Trophoblast cell (in vitro differentiated cells and primary cell): ENCODE results near the gene TMEM132D.

Source experiments
- DNase-seq, 2 donors: peaks; one replicate each; pipeline ENCODE4 v3.0.0-alpha.2; 2016
- H2AFZ ChIP-seq: 2 replicates; pipeline ENCODE4 v1.6.1; 2013; ENCODE audit warnings: low read length, moderate library complexity, mild to moderate bottlenecking; ENCODE audit not compliant: insufficient read depth, poor library complexity
- H2AK5ac ChIP-seq: 2 replicates; pipeline ENCODE4 v1.6.1; 2013; ENCODE audit warnings: mild to moderate bottlenecking, low read length
- H2BK120ac ChIP-seq: 2 replicates; pipeline ENCODE4 v1.6.1; 2013; ENCODE audit warnings: low read length, mild to moderate bottlenecking, moderate library complexity; ENCODE audit not compliant: insufficient read depth, poor library complexity
- H2BK12ac ChIP-seq: 2 replicates; pipeline ENCODE4 v1.6.1; 2013; ENCODE audit warnings: mild to moderate bottlenecking, low read length, moderate library complexity
- H2BK5ac ChIP-seq: 2 replicates; pipeline ENCODE4 v1.6.1; 2013; ENCODE audit warnings: low read length, low read depth, moderate library complexity, mild to moderate bottlenecking; ENCODE audit not compliant: poor library complexity
- H3K14ac ChIP-seq: 2 replicates; pipeline ENCODE4 v1.6.1; 2013; ENCODE audit warnings: mild to moderate bottlenecking, low read length
- H3K18ac ChIP-seq: 2 replicates; pipeline ENCODE4 v1.6.1; 2013; ENCODE audit warnings: mild to moderate bottlenecking, low read length
- H3K23ac ChIP-seq: 2 replicates; pipeline ENCODE4 v1.6.1; 2013; ENCODE audit warnings: low read length
- H3K27ac ChIP-seq: 2 replicates; pipeline ENCODE4 v1.5.1; 2013; ENCODE audit warnings: low read depth, mild to moderate bottlenecking, inconsistent platforms, low read length, moderate library complexity
- H3K27me3 ChIP-seq: 2 replicates; pipeline ENCODE4 v1.6.1; 2013; ENCODE audit warnings: inconsistent platforms, mild to moderate bottlenecking, low read length, moderate library complexity; ENCODE audit not compliant: insufficient read depth
- H3K36me3 ChIP-seq, 2 experiments: 1 replicate in 1 of 2; 2 replicates in 1 of 2; pipeline ENCODE4 v1.6.1; 2013; ENCODE audit warnings: low read length in 2 of 2, mild to moderate bottlenecking in 2 of 2, moderate library complexity in 1 of 2; ENCODE audit not compliant: insufficient read depth in 2 of 2, control insufficient read depth in 1 of 2
- H3K4ac ChIP-seq: 2 replicates; pipeline ENCODE4 v1.6.1; 2013; ENCODE audit warnings: low read depth, mild to moderate bottlenecking, low read length, moderate library complexity
- H3K4me1 ChIP-seq, 2 experiments: 1 replicate in 1 of 2; 2 replicates in 1 of 2; pipeline ENCODE4 v1.6.1; 2013; ENCODE audit warnings: low read length in 2 of 2, mild to moderate bottlenecking in 2 of 2, moderate library complexity in 1 of 2; ENCODE audit not compliant: insufficient read depth in 2 of 2, control insufficient read depth in 1 of 2
- H3K4me2 ChIP-seq: 2 replicates; pipeline ENCODE4 v1.6.1; 2013; ENCODE audit warnings: inconsistent platforms, mild to moderate bottlenecking, low read length, moderate library complexity
- H3K4me3 ChIP-seq: 2 replicates; pipeline ENCODE4 v1.5.1; 2013; ENCODE audit warnings: mild to moderate bottlenecking, low read depth, low read length, inconsistent platforms
- H3K79me1 ChIP-seq: one replicate; pipeline ENCODE4 v1.6.1; 2013; ENCODE audit warnings: low read length
- H3K79me2 ChIP-seq: 2 replicates; pipeline ENCODE4 v1.6.1; 2013; ENCODE audit warnings: low read length, mild to moderate bottlenecking; ENCODE audit not compliant: control insufficient read depth, insufficient read depth, poor library complexity
- H3K9ac ChIP-seq: 2 replicates; pipeline ENCODE4 v1.6.1; 2013; ENCODE audit warnings: mild to moderate bottlenecking, low read length
- H3K9me3 ChIP-seq: 2 replicates; pipeline ENCODE4 v1.6.1; 2013; ENCODE audit warnings: low read depth, mild to moderate bottlenecking, control low read depth, inconsistent platforms, low read length; ENCODE audit not compliant: insufficient read depth
- H4K12ac ChIP-seq: 2 replicates; pipeline ENCODE4 v1.6.1; 2013; ENCODE audit warnings: low read depth, mild to moderate bottlenecking, low read length, moderate library complexity
- H4K8ac ChIP-seq: 2 replicates; pipeline ENCODE4 v1.6.1; 2013; ENCODE audit warnings: low read depth, mild to moderate bottlenecking, low read length, moderate library complexity
- H4K91ac ChIP-seq: one replicate; pipeline ENCODE4 v1.6.1; 2013; ENCODE audit warnings: low read depth, mild to moderate bottlenecking, low read length, moderate library complexity
- WGBS: extraction: QIAGEN DNeasy Blood & Tissue Kit; methylation state at CpG from one replicate; pipeline ENCODE4 v1.1.7; 2013; ENCODE audit warnings: missing lambda C conversion rate; ENCODE audit not compliant: insufficient read length, insufficient coverage; ENCODE audit errors: extremely low coverage; 5-methylcytosine and 5-hydroxymethylcytosine counted together

The TMEM132D gene

GRCh38 chr12:129279771-129280170, 624.1 kb downstream of the TMEM132D start:
- H2BK120ac ChIP-seq: no peak overlapping the region
- DNase-seq: no peak
- no peaks in the 10 kb centered on the region for H3K4me1 ChIP-seq
- H2AK5ac ChIP-seq: no peak overlapping the region
- no peak overlapping the region for H3K4me2 ChIP-seq
- no peak overlapping the region for H3K9ac ChIP-seq
- no peak overlapping the region for H4K8ac ChIP-seq
- no peaks in the 10 kb centered on the region for H3K79me2 ChIP-seq
- H3K18ac ChIP-seq: no peak overlapping the region
- WGBS: no CpG with 5 or more reads among the region's 5 CpGs
- H3K14ac ChIP-seq: no peak overlapping the region
- H3K4me3 ChIP-seq: no peak overlapping the region
- no peak overlapping the region for H4K91ac ChIP-seq
- no peaks in the 10 kb centered on the region for H3K36me3 ChIP-seq
- H3K4ac ChIP-seq: no peak overlapping the region
- H3K27ac ChIP-seq: no peak overlapping the region
- no peaks in the 10 kb centered on the region for H3K9me3 ChIP-seq
- no peaks in the 10 kb centered on the region for H3K27me3 ChIP-seq
- H3K23ac ChIP-seq: no peak overlapping the region
- H4K12ac ChIP-seq: no peak overlapping the region
- no peak overlapping the region for H2AFZ ChIP-seq
- H2BK12ac ChIP-seq: no peak overlapping the region
- H2BK5ac ChIP-seq: no peak overlapping the region
- H3K79me1 ChIP-seq: no peaks in the 10 kb centered on the region

DNA sequence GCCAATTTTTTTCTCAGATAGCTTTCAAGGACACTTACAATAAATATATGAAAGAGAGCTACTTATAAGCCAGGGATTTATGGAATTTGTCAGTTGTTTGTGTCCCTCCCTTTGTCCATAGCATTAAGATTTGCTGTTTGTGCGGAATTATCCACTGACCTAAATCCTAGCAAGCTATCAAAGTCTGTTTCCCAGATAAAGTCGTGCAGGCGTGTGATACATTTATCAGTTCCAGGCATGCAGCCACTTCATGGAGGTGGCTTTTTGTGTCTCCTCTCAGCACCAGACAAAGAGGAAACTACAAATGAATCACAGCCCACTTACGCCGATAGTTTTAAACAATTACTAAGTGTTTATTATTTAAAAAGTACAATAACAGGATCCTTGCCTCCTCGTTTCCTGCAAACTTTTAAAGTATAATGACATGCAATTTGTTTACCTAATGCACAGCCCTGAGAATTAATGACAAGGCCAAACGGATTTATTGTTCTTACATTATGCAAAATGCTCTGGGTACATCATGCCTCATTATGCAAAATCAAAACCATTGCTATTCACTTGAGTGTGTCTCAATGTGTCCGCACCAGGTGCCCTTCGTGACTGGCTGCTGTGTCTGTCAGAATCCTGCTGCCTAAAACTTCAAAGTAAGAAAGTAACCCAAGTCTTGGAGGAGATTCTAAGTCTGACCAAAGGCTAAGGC, 627.3 kb downstream of the TMEM132D start:
- Histone ChIP-seq H3K23ac (no peak overlapping the region), H3K14ac (no peak overlapping the region), H3K36me3 (no peaks in the 10 kb centered on the region), H2AK5ac (no peak overlapping the region), H3K18ac (no peak overlapping the region), H3K4me2 (no peak overlapping the region), H2BK120ac (no peak overlapping the region), H4K91ac (no peak overlapping the region), H3K27me3 (no peaks in the 10 kb centered on the region), H4K8ac (no peak overlapping the region), H2AFZ (no peak overlapping the region), H3K27ac (no peak overlapping the region), H3K79me2 (no peaks in the 10 kb centered on the region), H3K9ac (no peak overlapping the region), H3K79me1 (no peaks in the 10 kb centered on the region), H2BK12ac (no peak overlapping the region), H3K9me3 (no peaks in the 10 kb centered on the region), H3K4me1 (no peaks in the 10 kb centered on the region), H4K12ac (no peak overlapping the region), H2BK5ac (no peak overlapping the region), H3K4me3 (no peak overlapping the region), H3K4ac (no peak overlapping the region)
- WGBS: no CpG with 5 or more reads among the region's 9 CpGs
- no peak for DNase-seq

DNA sequence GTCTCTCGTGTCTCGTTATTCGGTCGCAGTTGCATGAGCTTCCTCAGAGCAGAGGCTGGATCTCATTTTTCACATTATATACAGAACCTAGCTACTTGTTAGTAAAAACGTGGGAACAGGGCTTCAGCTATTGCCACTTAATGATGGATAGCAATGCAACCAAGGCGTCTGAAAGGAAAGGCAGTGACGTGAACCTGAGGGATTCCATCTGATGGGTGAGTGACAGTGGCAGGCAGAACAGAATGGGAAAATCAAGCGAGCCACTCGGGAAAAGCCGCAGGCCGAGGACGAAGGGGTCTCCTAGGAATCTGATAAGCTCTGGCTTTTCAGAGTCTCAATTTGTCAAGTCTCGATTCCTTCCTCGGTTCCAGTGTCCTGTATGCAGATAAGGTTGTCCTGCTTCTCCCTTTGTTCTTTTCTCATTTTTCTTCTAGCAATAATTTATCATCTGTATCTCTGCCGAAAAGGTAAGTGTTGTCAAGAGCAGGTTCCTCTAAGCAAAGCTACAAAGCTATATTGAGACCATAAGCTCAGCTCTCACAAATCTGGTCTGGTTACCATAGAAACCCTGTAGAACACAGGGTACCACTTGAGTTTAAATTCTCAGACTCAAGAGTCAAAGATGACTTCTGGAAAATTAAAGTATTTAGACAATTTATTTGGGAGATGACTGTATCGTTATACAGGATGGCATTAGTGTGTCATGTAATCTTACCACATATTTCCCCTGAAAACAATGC, 633.9 kb downstream of the TMEM132D start:
- Histone ChIP-seq H2AFZ (no peak overlapping the region), H3K79me2 (no peaks in the 10 kb centered on the region), H3K4me1 (no peaks in the 10 kb centered on the region), H3K4me3 (no peak overlapping the region), H2BK5ac (no peak overlapping the region), H3K79me1 (no peaks in the 10 kb centered on the region), H3K14ac (no peak overlapping the region), H3K4ac (no peak overlapping the region), H3K9ac (no peak overlapping the region), H4K8ac (no peak overlapping the region), H3K9me3 (no peaks in the 10 kb centered on the region), H4K12ac (no peak overlapping the region), H4K91ac (no peak overlapping the region), H3K36me3 (no peaks in the 10 kb centered on the region), H2BK12ac (no peak overlapping the region), H2BK120ac (no peak overlapping the region), H3K27ac (no peak overlapping the region), H3K27me3 (no peaks in the 10 kb centered on the region), H3K18ac (no peak overlapping the region), H2AK5ac (no peak overlapping the region), H3K4me2 (no peak overlapping the region), H3K23ac (no peak overlapping the region)
- DNase-seq: no peak
- WGBS: no CpG with 5 or more reads among the region's 16 CpGs

- no CpG with 5 or more reads among the region's 5 CpGs for WGBS
- no peak for DNase-seq
Observed at GRCh38 chr12:129258781-129259318, 645.0 kb downstream of the TMEM132D start.

More at GRCh38 chr12:129258781-129259318, 645.0 kb downstream of the TMEM132D start:
- Histone ChIP-seq H3K9ac (no peak overlapping the region), H2BK120ac (no peak overlapping the region), H4K91ac (no peak overlapping the region), H3K4me1 (no peaks in the 10 kb centered on the region), H3K4me2 (no peak overlapping the region), H3K27me3 (no peaks in the 10 kb centered on the region), H3K4ac (no peak overlapping the region), H3K79me1 (no peaks in the 10 kb centered on the region), H3K79me2 (no peaks in the 10 kb centered on the region), H3K14ac (no peak overlapping the region), H3K27ac (no peak overlapping the region), H2AFZ (no peak overlapping the region), H3K9me3 (peaks cover 5% of the 10 kb centered on the region), H4K12ac (no peak overlapping the region), H4K8ac (no peak overlapping the region), H3K36me3 (no peaks in the 10 kb centered on the region), H2BK5ac (no peak overlapping the region), H3K4me3 (no peak overlapping the region), H2BK12ac (no peak overlapping the region), H2AK5ac (no peak overlapping the region), H3K18ac (no peak overlapping the region), H3K23ac (no peak overlapping the region)
